ENCODE data around the gene ELAVL1.
A peak's percentile ranks its signal among the peaks of the same experiment; 100 is the strongest.
"Not testable (repeated sequence)": the region's sequence is repeated elsewhere in the genome, so short reads cannot be mapped to it uniquely, and the experiment has no call there.

Gene ELAVL1

DNA sequence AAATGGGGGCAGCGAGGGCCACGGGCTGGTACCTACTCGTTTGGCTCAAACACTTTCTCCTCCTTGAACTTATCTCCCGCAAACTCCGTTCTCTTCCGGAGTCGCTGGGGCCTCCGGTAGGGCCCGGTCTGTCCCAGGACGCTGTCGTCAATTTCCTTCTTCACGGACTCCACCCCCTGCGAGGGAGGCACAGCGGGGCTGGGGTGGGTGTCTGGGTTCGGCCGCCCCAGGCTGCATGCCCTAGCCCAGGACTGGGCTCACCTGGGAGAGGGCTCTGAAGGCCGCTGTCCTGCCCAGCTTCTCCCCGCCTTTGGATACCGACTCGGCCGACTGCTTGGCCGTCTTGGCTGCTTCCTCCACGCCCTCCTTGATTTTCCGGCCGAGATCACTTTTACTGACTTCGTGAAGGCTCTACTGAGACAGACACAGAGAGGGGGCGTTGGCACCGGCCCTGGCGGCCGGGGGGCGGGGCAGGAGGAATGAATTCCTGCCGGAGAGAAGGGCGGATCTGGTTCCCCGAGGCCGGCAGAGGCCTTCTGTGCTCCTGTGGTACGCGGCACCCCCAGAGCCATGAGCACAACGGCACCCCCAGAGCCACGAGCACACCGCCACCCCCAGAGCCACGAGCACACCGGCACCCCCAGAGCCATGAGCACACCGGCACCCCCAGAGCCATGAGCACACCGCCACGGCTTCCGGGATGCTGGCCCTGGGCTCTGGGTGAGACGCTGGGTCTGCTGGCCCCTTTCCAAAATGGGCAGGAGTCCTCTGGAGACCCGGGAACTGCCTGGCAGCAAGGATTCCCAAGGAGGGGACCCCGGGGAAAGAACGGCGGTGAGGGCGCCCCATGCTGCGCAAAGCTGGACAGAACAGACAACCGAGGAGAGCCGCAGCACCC, 71.4 kb downstream of the ELAVL1 start:
- DNase-seq (ENCODE audit: low read depth): no peak

DNA sequence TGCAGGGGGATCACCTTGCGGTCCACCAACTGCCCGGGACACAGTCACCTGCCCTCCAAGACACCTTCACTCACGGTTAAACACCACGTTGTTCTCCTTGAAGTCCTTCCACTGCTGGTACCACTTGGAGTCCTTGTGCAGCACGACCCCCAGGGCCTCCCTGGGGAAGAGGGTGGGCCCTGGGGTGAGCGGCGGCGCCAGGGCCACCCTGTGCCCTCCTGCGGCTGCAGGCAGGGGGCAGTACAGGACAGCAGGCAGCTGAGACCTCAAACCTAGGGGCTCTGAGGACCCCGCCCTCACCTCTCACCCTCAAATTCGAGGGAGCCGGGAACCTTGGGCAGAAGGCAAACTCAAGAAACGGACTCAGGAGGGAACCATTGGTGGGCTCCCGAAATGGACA, 72.0 kb downstream of the ELAVL1 start:
- no peak for DNase-seq (ENCODE audit: low read depth)

DNA sequence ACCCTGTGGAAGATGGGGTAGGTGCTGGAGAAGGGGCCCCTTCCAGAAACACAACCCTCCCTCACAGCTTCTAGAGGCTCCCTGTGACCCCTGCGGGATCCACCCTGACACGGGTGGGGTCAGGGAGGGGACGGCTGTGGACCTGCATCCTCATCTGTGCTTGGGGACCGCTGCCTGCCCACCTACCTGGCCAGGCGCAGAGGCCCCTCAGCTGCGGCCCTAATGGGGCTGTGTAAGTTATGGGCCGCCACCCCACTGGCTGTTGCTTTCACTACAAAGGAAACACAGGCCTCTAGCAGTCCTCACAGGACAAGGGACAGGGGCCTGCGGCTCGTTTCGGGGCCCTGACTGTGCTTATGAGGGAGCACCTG, 72.5 kb downstream of the ELAVL1 start:
- DNase-seq (ENCODE audit: low read depth): no peak

DNA sequence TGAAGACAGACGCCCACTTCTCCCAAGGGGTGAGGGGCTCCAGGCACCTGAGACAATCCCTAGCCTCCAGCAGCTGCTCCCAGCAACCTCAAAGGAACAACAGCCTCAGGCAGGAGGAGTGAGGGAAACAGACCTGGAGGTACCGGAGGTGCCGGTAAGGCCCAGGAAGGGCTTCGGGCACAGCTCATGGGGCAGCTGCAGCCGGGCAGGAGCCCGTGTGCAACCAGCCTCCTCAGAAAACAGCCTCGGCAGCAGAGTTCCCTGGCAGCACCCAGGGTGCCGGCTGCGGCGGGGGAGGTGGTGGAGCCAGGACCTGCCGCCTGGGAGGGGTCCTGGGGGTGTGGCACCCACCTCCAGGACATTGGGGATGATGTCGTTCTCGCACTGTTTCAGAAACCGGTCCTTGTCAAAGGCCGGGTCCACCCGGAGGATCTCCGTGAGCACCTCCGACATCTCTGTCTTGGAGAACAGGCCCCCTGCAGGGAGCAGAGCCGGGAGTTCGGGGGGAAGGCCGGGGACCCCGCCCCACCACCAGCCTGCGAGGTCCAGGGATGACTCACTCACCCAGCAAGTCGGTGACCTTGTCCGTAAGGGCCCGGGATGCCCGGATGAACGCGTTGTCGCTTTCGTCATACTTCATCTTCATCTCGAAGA, 73.0 kb downstream of the ELAVL1 start:
- DNase-seq (ENCODE audit: low read depth): no peak

DNA sequence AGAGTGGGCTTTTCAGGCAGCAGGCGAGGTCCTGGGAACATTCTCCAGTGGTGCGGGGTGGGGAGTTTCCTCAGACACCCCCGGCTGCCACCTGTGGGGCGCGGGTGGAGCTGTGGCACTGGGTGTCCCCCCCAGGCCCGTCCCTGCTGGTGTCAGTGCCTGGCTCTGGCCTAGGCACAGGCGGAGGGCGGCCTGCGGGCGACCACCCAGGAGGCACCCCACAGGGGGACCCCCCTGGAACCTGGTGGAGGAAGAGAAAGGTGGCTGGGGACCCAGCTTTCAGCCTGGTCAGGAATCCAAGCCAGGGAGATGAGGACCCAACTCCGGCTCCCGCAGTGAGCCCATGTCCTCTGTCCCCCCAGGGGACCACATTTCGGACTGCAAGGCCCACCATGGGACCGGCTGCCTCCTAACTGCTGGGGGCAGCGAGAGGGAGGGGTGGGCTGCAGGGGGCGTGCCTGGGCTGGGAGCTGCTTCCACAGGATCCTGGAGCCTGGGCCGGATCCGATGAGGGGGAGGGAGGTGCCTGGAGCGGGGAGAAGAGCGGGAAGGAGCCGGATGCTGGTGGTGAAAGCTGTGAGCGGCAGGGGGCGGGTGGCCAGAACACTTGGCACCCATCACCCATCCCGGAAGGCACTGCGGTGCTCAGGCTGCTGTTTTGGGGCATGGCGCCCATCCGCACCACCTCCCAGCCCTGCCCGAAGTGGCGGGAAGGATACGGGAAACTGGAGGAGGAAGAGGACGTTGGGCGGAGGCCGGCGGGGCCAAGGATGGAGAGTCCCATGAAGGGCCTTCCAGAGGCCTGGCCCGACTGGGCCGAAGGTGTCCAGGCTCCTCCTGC, 74.0 kb downstream of the ELAVL1 start:
- DNase-seq (ENCODE audit: low read depth): no peak

DNA sequence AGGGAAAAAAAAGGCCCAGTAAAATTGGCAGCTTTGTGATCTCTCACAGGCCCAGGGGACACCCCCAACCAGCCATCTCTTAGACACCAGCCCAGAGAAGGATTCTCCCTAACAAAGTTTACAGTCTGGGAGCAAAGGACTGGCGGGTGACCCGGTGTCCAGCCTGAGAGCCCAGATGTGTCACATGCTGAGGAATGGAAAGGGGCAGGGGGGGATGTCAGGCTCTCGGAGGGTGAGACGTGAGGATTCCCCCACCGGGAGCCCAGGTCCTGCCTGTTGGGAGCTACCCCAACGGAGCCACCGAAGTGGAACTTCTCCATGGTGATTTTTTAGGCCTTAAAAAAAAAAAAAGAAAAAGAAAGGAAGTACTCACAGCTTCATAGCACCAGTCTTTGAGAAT, 74.7 kb downstream of the ELAVL1 start:
- no peak for DNase-seq (ENCODE audit: low read depth)

DNA sequence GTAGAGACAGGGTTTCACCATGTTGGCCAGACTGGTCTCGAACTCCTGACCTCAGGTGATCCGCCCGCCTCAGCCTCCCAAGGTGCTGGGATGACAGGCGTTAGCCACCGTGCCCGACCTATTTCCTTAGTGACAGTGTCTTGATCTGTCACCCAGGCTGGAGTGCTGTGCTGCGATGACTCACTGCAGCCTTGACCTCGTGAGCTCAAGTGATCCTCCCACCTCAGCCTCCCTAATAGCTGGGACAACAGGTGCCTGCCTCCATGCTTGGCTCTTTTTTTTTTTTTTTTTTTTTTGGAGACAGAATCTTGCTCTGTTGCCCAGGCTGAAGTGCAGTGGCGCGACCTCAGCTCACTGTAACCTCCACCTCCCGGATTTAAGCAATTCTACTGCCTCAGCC, 75.4 kb downstream of the ELAVL1 start:
- DNase-seq (ENCODE audit: low read depth): not testable (repeated sequence)

DNA sequence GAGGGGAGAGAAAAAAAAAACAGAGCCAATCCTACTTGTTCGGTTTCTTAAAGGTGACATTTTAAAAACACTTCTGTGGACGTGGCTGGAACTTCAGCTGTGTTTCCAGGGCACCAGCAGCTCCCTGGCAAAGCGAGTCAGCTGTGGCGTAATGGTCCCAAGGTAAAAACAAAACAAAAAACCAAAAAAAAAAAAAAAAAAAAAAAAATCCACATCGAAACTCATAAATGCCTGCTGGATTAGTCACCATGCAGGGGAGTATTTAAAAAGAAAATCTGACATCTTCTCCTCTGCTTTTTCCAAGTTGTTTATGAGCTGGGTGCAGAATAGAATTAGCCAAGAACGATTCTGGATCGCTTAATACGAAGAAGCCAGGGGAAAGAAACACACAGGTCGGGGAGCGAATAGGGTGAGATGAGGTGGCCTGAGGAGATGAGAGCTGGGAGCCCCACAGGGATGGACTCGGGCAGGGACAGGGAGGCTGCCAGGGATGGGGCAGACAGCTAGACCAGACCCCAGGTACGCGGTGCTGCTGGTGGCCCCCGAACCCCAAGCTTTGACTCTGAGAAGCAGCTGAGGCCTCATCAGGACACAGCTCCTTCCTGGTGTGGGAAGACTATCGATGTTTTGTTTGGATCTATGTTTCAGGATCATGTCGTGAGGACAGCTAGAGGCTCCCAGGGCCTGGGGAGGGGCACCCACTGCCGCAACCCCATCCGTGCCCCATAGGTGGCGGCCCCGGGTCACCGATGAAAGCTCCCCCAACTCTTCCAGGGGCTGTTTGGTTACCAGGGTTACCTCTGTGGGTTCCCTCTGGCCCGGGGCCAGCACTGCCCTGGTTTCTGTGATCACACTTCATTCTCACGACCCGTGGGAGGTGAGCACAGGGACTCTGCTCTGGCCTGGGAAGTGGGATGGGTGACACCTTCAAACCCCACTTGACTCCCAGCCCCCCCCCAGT, 76.4 kb downstream of the ELAVL1 start:
- DNase-seq (ENCODE audit: low read depth): peak; percentile 43

DNA sequence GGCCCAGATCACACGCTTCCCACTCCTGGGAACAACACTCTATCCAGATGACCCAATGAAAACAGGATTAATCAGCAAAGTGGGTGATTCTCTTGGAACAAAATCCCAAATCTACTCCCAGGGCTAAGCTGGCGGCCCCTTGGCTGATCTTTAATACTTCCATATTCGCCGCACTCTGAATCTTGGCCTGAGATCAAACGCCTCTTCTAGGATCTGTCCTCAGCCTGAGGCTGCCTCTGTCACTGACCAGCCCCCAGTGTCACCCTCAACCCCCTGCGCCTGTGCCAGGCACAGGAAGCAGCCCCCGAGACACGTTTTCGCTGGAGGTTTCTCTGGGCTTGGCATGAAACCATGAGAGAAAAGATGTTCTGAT, 77.1 kb downstream of the ELAVL1 start:
- DNase-seq (ENCODE audit: low read depth): no peak

DNA sequence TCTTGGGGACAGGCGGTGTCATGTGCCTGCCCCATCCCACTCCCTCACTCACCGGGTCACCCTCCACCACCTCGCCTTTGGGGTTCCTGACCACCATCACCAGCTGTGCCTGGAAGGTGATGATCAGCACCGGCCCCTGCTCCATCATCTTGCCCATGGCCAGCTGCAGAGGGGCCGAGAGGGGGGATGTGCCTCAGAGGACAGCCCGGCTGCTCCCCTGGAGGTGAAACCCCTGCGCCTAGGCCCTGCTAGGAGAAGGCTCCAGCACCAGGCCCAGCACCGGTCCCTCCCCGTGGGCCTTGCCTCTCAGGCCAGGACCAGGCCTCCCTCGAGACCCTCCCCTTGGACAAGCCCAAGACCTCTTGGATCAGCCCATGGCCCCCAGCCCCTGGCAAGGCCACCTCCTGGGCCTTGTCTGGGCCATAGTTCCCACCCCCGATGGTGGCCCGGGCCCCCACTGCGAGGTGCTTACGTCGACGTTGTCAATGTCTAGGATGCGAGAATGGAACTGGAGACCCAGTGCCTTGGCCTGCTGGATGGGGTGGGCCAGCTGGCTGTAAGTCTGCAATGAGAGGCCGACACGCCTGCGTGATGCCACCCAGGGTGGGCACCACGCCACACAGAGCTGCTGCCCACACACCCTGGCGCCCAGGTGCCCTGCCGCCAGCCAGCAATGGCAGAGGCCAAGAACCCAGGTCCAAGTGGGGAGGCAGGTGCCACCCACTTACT, 77.7 kb downstream of the ELAVL1 start:
- DNase-seq (ENCODE audit: low read depth): no peak

DNA sequence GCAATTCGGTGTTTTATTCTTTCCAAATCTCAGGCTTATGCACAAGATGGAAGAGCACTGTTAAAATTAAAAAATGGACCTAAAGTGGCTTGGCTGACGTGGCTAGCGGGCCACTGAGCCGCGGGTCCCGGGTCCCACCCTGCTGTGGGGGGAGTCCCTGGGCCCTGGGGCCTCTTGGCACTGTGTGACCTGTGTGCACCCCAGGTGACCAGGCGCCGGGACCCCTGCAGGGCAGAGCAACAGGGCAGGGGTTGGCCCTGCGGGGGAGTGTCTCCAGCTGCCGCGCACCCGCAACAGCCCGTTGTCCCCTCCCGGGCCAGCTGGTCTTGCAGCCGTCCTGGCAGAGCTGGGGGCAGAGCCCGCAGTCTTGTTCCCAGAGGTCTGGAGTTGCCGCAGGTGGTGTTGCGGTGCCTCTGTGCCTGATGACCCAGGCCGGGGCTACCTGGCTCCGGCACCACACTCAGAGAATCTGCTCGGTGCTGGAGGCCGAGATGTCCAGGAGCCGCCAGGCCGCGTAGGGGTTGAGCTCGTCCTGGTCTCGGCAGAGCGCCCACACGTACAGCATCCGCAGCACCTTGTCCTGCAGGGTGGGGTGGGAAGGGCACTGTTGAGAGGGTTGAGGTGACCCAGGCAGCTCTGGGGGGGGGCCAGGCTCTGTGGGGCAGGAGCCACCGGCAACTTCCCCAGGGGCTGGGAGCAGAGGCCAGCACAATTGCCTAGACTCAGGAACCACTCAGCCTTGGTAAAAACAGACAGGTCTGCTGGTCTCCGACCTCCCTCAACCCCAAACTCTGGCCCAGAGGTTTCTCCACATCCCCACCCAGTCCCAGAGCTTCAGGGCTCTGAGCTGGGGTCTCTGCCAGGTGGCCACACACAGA, 78.5 kb downstream of the ELAVL1 start:
- DNase-seq (ENCODE audit: low read depth): no peak

DNA sequence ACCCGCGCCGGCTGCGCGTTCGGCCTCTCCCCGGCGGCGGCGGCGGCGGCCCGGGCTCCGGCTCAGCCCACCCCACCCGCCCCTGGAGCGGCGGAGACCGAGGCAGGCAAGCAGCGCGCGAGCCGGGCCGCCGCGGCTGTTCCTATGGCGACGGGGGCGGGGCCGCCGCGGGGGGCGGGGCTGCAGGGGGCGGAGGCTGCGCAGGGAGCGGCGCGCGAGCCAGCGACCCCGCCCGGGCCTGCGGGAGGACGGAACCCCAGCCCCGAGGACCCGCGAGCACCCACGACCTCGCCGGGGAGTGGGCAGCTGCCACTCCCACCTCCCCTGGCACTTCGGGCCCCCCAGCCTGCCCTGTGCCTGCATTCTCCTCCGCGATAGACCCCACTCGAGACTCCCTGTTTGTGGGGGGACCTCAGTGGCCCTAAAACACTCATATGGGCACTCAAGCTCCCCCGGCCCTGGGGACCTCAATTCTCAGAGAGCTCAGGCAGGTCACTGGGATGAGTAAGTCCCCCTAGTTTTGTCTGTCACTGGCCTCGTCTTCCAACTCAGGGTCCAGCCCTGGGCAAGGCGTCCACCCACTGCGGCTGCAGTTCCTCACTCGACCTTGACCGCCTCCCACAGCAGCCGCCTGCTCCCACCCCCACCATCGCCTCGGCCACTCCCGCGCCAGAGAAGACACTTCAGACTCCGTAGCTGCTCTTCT, 79.3 kb downstream of the ELAVL1 start, which contains the start of gene CTXN1:
CTXN1 (minus strand) TSS at position 115 of the 706 bp plus-strand sequence. CDS start 597 bp downstream, outside the sequence.
- peak; percentile 55 for DNase-seq (ENCODE audit: low read depth)

DNA sequence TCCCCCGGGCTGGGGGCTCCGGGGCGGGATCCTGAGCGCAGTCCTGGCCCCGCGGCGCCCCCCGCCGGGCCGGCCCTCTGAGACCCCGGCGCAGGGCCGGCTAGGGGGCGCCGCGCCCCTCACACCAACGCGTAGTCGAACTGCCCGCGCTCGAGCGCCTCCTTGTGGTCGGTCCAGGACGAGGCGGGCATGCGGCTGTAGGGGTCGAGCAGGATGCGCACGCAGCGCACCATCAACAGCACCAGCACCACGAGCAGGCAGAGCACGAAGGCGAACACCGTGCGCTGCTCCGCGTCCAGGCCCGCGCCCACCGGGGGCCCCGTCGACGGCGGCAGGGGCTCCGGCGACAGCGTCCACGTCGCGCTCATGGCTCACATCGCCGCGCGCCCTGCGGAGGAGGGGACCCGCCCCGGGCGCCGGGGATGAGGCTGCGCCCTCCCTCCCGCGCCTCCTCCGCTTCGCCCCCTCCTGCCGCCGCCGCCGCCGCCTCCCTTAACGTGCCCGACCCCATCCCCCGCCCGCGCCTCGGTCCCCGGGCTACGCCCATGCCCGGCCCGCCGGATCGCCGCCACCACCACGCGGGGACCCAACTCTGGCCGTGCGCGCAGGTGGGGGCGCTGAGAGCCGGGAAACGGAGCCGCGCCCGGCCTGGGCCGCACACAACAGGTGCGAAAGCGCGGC, 80.1 kb downstream of the ELAVL1 start:
- peak; percentile 58 for DNase-seq (ENCODE audit: low read depth)

DNA sequence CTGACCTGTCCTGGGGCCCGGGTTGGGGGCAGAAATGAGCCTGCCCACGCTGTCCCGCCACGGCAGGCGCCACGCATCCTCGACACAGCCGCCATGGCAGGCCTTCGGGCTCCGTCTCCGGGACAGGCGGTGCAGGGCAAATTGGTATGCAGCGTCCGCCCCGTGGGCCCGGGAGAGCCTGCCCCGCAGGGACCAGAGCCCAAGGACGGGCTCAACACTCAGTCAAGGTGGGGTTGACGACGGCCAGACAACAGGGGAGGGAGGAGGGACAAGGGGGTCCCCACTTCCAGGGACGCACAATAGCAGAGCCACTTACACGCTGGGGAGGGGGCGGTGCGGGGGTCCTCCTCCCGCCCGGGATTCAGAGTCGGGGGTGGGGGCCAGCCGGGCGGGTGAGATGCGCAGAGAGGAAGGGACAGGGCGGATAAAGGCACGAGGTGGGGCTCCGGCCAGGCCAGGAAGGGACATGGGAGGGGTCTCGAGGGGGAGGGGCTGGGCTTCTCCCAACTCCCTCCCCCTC, 80.7 kb downstream of the ELAVL1 start:
- no peak for DNase-seq (ENCODE audit: low read depth)

DNA sequence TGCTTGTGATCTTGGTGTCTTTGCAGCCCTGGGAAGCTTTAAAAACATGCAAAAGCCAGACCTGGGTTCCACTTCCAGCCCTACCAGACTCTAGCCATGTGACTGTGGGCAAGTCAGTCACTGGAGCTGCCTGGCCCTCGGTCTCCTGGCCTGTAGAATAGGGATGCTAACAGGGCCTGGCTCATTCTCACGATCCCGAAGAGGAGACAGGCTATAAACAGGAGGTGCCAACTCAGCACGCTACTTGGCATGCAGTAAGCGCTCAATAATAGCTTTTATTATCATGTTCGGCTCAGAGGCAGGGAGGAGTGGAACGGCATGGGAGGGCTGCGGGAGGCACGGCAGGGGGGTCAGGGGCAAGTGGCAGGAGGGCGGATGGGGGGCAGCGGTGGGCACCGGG, 81.2 kb downstream of the ELAVL1 start:
- no peak for DNase-seq (ENCODE audit: low read depth)

DNA sequence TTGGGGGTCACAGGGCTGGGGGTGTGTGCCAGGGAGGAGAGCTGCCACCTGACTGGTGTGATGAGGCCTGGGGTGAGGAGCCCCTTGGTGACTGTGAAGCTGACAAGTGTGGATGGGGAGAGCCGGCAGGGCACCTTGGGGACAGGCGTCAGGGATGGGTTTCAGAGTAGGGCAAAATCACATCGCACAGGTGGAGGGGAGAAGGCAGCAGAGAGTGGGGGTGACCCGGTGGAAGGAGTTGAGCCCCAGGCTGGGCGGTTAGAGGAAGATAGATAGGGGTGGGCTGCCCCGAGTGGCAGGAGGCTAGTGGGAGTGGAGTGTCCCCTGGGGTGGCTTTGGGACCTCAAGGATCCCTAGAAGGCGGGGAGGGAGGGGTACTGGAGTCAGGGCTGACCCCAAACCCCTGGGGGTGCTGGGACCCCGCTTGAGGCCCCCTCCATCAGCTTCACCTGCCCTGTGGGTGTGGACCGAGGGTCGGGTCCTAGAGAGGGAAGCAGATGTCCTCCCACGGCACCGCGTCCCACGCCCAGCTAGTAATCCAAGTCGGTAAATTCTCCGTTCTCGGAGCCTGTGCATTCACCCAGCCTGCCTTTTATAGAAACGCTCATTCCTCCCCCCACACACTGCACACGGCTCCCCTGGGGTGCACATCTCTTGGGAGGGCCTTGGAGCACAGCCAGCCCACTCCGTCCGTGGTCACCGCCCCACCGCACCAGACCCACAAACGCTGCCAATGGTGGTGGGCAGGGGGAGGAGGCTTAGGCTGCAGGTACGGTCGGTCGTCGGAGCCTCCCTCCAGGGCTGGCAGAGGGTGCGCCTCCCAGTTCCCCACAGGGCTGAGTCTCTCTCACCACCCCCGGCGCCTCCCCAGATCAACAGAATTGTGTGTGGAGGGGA, 81.9 kb downstream of the ELAVL1 start:
- DNase-seq (ENCODE audit: low read depth): no peak

DNA sequence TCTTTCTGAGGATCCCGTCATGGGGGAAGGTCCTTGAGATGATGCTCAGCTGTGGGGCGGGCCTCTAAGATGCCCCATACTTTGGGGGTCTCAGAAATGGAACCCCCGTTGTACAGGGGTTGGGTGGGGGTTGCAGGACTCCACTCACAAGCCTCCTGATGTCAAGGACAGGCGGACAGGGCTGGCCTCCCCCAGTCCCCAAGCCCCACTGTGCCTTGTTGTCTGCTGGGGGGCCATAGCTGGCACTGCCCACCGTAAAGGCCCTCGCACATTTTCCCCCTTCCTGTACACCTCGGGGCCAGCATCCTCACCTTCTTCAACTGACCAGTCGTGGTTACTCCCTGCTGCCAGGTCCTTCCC, 82.6 kb downstream of the ELAVL1 start:
- no peak for DNase-seq (ENCODE audit: low read depth)
